HL-60 (cell line): ENCODE measurements around the gene TBC1D16.

Experiments
- GABPA ChIP-seq: IDR thresholded peaks from 2 replicates; pipeline ENCODE4 v1.6.1; 2012; ENCODE audit warnings: low read depth
- POLR2AphosphoS5 ChIP-seq: IDR thresholded peaks from 2 replicates; pipeline ENCODE4 v1.6.1; 2012; ENCODE audit warnings: low read depth
- SPI1 ChIP-seq: IDR thresholded peaks from 2 replicates; pipeline ENCODE4 v1.6.1; 2012; ENCODE audit warnings: low read depth, mild to moderate bottlenecking, borderline replicate concordance
- TF ChIP-seq, protein P1 (sequence below): IDR thresholded peaks from one replicate; pipeline ENCODE4 v1.5.1; 2011; ENCODE audit warnings: low read length, control low read depth, inconsistent platforms; ENCODE audit not compliant: insufficient read depth
- TF ChIP-seq, protein P2 (sequence below): IDR thresholded peaks from 2 replicates; pipeline ENCODE4 v1.6.1; 2012; ENCODE audit warnings: low read depth; ENCODE audit not compliant: insufficient replicate concordance

DNA sequence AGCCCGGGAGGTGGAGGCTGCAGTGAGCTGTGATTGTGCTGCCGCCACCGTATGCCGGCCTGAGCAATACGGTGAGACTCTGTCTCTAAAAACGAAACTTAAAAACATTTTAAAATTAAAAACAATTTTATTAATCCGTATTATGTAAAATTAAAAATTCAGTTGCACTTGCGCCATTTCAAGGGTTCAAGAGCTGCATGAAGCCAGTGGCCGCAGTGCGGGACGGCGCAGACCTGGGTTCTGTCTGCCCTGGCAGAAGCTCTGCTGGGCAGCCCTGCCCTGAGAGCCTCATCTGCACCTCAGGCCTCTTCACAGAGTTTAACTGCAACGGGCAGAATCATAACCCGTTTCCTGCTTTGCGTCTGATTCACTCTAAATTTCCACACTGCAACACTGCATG lies 31.7 kb downstream of the TBC1D16 start:
- TF ChIP-seq, protein P1, sequence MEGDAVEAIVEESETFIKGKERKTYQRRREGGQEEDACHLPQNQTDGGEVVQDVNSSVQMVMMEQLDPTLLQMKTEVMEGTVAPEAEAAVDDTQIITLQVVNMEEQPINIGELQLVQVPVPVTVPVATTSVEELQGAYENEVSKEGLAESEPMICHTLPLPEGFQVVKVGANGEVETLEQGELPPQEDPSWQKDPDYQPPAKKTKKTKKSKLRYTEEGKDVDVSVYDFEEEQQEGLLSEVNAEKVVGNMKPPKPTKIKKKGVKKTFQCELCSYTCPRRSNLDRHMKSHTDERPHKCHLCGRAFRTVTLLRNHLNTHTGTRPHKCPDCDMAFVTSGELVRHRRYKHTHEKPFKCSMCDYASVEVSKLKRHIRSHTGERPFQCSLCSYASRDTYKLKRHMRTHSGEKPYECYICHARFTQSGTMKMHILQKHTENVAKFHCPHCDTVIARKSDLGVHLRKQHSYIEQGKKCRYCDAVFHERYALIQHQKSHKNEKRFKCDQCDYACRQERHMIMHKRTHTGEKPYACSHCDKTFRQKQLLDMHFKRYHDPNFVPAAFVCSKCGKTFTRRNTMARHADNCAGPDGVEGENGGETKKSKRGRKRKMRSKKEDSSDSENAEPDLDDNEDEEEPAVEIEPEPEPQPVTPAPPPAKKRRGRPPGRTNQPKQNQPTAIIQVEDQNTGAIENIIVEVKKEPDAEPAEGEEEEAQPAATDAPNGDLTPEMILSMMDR, result no peak
- TF ChIP-seq POLR2AphosphoS5 (no peak), GABPA (no peak), SPI1 (no peak)
- TF ChIP-seq, protein P2, sequence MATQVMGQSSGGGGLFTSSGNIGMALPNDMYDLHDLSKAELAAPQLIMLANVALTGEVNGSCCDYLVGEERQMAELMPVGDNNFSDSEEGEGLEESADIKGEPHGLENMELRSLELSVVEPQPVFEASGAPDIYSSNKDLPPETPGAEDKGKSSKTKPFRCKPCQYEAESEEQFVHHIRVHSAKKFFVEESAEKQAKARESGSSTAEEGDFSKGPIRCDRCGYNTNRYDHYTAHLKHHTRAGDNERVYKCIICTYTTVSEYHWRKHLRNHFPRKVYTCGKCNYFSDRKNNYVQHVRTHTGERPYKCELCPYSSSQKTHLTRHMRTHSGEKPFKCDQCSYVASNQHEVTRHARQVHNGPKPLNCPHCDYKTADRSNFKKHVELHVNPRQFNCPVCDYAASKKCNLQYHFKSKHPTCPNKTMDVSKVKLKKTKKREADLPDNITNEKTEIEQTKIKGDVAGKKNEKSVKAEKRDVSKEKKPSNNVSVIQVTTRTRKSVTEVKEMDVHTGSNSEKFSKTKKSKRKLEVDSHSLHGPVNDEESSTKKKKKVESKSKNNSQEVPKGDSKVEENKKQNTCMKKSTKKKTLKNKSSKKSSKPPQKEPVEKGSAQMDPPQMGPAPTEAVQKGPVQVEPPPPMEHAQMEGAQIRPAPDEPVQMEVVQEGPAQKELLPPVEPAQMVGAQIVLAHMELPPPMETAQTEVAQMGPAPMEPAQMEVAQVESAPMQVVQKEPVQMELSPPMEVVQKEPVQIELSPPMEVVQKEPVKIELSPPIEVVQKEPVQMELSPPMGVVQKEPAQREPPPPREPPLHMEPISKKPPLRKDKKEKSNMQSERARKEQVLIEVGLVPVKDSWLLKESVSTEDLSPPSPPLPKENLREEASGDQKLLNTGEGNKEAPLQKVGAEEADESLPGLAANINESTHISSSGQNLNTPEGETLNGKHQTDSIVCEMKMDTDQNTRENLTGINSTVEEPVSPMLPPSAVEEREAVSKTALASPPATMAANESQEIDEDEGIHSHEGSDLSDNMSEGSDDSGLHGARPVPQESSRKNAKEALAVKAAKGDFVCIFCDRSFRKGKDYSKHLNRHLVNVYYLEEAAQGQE, result no peak
